DND-41 (cell line): Measurements from ENCODE around the gene PTPN6.

Experiments
- EZH2 ChIP-seq: IDR thresholded peaks from 3 replicates; pipeline ENCODE4 v1.6.1; 2012; ENCODE audit warnings: borderline replicate concordance, low read depth, mild to moderate bottlenecking, moderate library complexity, low read length, inconsistent platforms; ENCODE audit not compliant: severe bottlenecking
- TF ChIP-seq, protein P1 (sequence below): IDR thresholded peaks from 2 replicates; pipeline ENCODE4 v1.5.1; 2012; ENCODE audit warnings: borderline replicate concordance, low read length, moderate library complexity, mild to moderate bottlenecking; ENCODE audit not compliant: poor library complexity, severe bottlenecking; ENCODE audit errors: extremely low read depth

DNA sequence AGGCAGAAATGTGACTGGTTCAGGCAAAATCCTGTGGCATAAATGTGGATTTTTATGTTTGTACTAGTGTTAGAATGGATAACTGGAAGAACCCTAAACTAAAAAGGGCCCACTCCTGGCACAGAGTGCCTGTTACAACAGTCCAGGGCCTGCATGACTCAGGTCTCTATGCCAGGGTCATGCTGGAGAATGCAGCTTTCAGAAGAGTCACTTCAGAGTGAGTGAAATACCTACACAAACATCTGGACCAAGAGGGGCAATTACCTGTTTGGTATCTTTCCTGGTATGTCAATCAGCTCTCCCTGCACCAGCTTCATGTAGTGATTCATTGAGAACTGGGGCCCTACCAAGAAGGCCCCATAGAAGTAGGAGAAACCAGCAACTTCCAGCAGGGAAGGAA is 29.6 kb downstream of the PTPN6 start:
- TF ChIP-seq, protein P1, sequence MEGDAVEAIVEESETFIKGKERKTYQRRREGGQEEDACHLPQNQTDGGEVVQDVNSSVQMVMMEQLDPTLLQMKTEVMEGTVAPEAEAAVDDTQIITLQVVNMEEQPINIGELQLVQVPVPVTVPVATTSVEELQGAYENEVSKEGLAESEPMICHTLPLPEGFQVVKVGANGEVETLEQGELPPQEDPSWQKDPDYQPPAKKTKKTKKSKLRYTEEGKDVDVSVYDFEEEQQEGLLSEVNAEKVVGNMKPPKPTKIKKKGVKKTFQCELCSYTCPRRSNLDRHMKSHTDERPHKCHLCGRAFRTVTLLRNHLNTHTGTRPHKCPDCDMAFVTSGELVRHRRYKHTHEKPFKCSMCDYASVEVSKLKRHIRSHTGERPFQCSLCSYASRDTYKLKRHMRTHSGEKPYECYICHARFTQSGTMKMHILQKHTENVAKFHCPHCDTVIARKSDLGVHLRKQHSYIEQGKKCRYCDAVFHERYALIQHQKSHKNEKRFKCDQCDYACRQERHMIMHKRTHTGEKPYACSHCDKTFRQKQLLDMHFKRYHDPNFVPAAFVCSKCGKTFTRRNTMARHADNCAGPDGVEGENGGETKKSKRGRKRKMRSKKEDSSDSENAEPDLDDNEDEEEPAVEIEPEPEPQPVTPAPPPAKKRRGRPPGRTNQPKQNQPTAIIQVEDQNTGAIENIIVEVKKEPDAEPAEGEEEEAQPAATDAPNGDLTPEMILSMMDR = no peak
- no peak for TF ChIP-seq EZH2
